WTC11 (cell line): ENCODE measurements around the gene PBRM1. TPM values are rescaled to one million over a fixed set of nuclear protein-coding genes. Genes with fewer than 3 reads are reported as not detected.

ENCODE experiments used
- ATAC-seq: fragments of 200-7000 bp; cut with Tn5 transposase; 2 replicates; pipeline ENCODE4 v1.10.0; 2021; ENCODE audit warnings: mild to moderate bottlenecking, moderate library complexity
- CTCF ChIA-PET: fragments of 300-600 bp; sonication (Branson Sonifier 250); formaldehyde crosslinking; loops from one replicate; lab custom pipeline; 2021; ENCODE audit warnings: antibody characterized with exemption; lab: Charles Lee
- POLR2A ChIA-PET: fragments of 350-600 bp; sonication (Branson Sonifier 250); formaldehyde crosslinking; loops from one replicate; lab custom pipeline; 2021; ENCODE audit warnings: antibody characterized with exemption; lab: Charles Lee
- DNase-seq: peaks from one replicate; pipeline ENCODE4 v3.0.0; 2021; ENCODE audit warnings: low spot score
- H3K27ac Mint-ChIP-seq: 2 replicates; pipeline ENCODE4 v1.8.0; 2021; ENCODE audit warnings: mixed read lengths
- H3K27me3 Mint-ChIP-seq: 2 replicates; pipeline ENCODE4 v1.8.0; 2021; ENCODE audit warnings: low read depth, mild to moderate bottlenecking, moderate library complexity, mixed read lengths
- H3K36me3 Mint-ChIP-seq: 2 replicates; pipeline ENCODE4 v1.8.0; 2021; ENCODE audit warnings: mixed read lengths
- H3K4me1 Mint-ChIP-seq: 2 replicates; pipeline ENCODE4 v1.8.0; 2022; ENCODE audit warnings: mixed read lengths
- H3K4me3 Mint-ChIP-seq: 2 replicates; pipeline ENCODE4 v1.8.0; 2021; ENCODE audit warnings: mild to moderate bottlenecking, moderate library complexity, mixed read lengths
- H3K9me3 Mint-ChIP-seq: 2 replicates; pipeline ENCODE4 v1.8.0; 2021; ENCODE audit warnings: mixed read lengths
- AR ChIP-seq: fragments of 250-450 bp; sonication (Bioruptor Pico); IDR thresholded peaks from 2 replicates; pipeline ENCODE4 v1.9.0; 2021; ENCODE audit warnings: mild to moderate bottlenecking
- ATF2 ChIP-seq: sonication (generic); formaldehyde crosslinking; IDR thresholded peaks from 2 replicates; pipeline ENCODE4 v1.8.1; 2022; ENCODE audit warnings: low read depth, missing genetic modification reagents, borderline replicate concordance
- CREM ChIP-seq: sonication (generic); formaldehyde crosslinking; IDR thresholded peaks from 2 replicates; pipeline ENCODE4 v1.8.1; 2022; ENCODE audit warnings: mild to moderate bottlenecking, missing genetic modification reagents, moderate library complexity
- E2F5 ChIP-seq: sonication (generic); formaldehyde crosslinking; IDR thresholded peaks from 2 replicates; pipeline ENCODE4 v1.8.1; 2022; ENCODE audit warnings: mild to moderate bottlenecking, moderate library complexity, missing genetic modification reagents
- ELF4 ChIP-seq: sonication (generic); formaldehyde crosslinking; IDR thresholded peaks from 2 replicates; pipeline ENCODE4 v1.8.1; 2022; ENCODE audit warnings: low read depth, mild to moderate bottlenecking, moderate library complexity, missing genetic modification reagents
- FOXP4 ChIP-seq: sonication (generic); formaldehyde crosslinking; IDR thresholded peaks from 2 replicates; pipeline ENCODE4 v1.8.0; 2022; ENCODE audit warnings: mild to moderate bottlenecking, missing genetic modification reagents
- HMGA2 ChIP-seq: fragments of 250-450 bp; sonication (Bioruptor Pico); IDR thresholded peaks from 2 replicates; pipeline ENCODE4 v1.4.0; 2021; ENCODE audit warnings: mild to moderate bottlenecking, moderate library complexity
- IRF2 ChIP-seq: sonication (generic); formaldehyde crosslinking; IDR thresholded peaks from 2 replicates; pipeline ENCODE4 v1.8.0; 2022; ENCODE audit warnings: low read depth, missing genetic modification reagents, borderline replicate concordance
- JUN ChIP-seq: sonication (generic); formaldehyde crosslinking; IDR thresholded peaks from 2 replicates; pipeline ENCODE4 v1.8.0; 2023; ENCODE audit warnings: mild to moderate bottlenecking, missing genetic modification reagents
- PRDM15 ChIP-seq: sonication (generic); formaldehyde crosslinking; IDR thresholded peaks from 2 replicates; pipeline ENCODE4 v1.8.0; 2022; ENCODE audit warnings: missing genetic modification reagents
- PRRX2 ChIP-seq: fragments of 250-450 bp; sonication (Bioruptor Pico); IDR thresholded peaks from 2 replicates; pipeline ENCODE4 v1.8.0; 2021; ENCODE audit warnings: mild to moderate bottlenecking
- SP1 ChIP-seq: sonication (generic); formaldehyde crosslinking; conservative IDR thresholded peaks from 2 replicates; pipeline ENCODE4 v1.8.1; 2022; ENCODE audit warnings: missing genetic modification reagents
- TEAD4 ChIP-seq: sonication (generic); formaldehyde crosslinking; IDR thresholded peaks from 2 replicates; pipeline ENCODE4 v1.8.0; 2022; ENCODE audit warnings: mild to moderate bottlenecking, missing genetic modification reagents
- ZNF423 ChIP-seq: fragments of 250-450 bp; sonication (Bioruptor Pico); IDR thresholded peaks from 2 replicates; pipeline ENCODE4 v2.1.2; 2022; ENCODE audit warnings: mild to moderate bottlenecking, moderate library complexity
- total RNA-seq: library from RNA; stranded (reverse); gene quantifications from 3 replicates; pipeline ENCODE4 v1.2.3, GENCODE V29; 2021

Gene PBRM1
- total RNA-seq, 1 experiment from 2014 or later, result 48.8 TPM

GRCh38 chr3:52536369-52537164, 149.1 kb downstream of the PBRM1 start, which contains the start of gene UQCC5 (continued):
- TF ChIP-seq PRRX2 (CRISPR knock-in tag), result no peak
- peak; percentile 98 for TF ChIP-seq SP1
- TF ChIP-seq, all 79 proteins: peak for 40

GRCh38 chr3:52536112-52536368, 149.7 kb downstream of the PBRM1 start:
- POLR2A ChIA-PET, result interaction anchor here (0.6 to 1.0 kb wide), 3 partner anchors 16 to 218 kb away, joined by 3 to 4 read pairs (median 3); no protein-coding TSS in a partner anchor
- no peak for ATAC-seq
- TF ChIP-seq TEAD4 (CRISPR knock-in tag) (no peak), AR (CRISPR knock-in tag) (no peak), IRF2 (CRISPR knock-in tag) (no peak), ATF2 (no peak), PRDM15 (CRISPR knock-in tag) (no peak), ELF4 (CRISPR knock-in tag) (no peak), E2F5 (CRISPR knock-in tag) (no peak), CREM (CRISPR knock-in tag) (no peak), FOXP4 (CRISPR knock-in tag) (no peak), JUN (no peak), HMGA2 (no peak), ZNF423 (CRISPR knock-in tag) (no peak)
- TF ChIP-seq, all 79 proteins: peak for 0
- no peaks in the 10 kb centered on the region for H3K9me3 Mint-ChIP-seq
- no peaks in the 10 kb centered on the region for H3K27me3 Mint-ChIP-seq
- peaks cover 48% of the 10 kb centered on the region for H3K4me1 Mint-ChIP-seq
- CTCF ChIA-PET, result interaction anchor here (0.7 to 1.4 kb wide), 9 partner anchors 16 to 256 kb away, joined by 3 to 7 read pairs (median 3); no protein-coding TSS in a partner anchor
- peak overlapping the region; percentile 53; the same call in 1 of the 2 replicates for H3K27ac Mint-ChIP-seq
- no peak for DNase-seq
- H3K36me3 Mint-ChIP-seq, result peaks cover 10% of the 10 kb centered on the region
- H3K4me3 Mint-ChIP-seq, result peak overlapping the region; percentile 98
